HFF-Myc (cell line): ENCODE measurements around the gene CAB39L.

Experiments
- DNase-seq: peaks from one replicate; pipeline ENCODE4 v3.0.0-alpha.2; 2011; ENCODE audit warnings: low read depth; ENCODE audit errors: extremely low read depth
- H3K4me3 ChIP-seq: replicated peaks from 2 replicates; pipeline ENCODE4 v1.5.1; 2011; ENCODE audit warnings: low read depth, mild to moderate bottlenecking, control low read depth, low read length
- TF ChIP-seq, protein P1 (sequence below): IDR thresholded peaks from 2 replicates; pipeline ENCODE4 v1.5.1; 2012; ENCODE audit warnings: mild to moderate bottlenecking, low read depth, low read length, control low read depth; ENCODE audit errors: missing control alignments

CAB39L gene

DNA sequence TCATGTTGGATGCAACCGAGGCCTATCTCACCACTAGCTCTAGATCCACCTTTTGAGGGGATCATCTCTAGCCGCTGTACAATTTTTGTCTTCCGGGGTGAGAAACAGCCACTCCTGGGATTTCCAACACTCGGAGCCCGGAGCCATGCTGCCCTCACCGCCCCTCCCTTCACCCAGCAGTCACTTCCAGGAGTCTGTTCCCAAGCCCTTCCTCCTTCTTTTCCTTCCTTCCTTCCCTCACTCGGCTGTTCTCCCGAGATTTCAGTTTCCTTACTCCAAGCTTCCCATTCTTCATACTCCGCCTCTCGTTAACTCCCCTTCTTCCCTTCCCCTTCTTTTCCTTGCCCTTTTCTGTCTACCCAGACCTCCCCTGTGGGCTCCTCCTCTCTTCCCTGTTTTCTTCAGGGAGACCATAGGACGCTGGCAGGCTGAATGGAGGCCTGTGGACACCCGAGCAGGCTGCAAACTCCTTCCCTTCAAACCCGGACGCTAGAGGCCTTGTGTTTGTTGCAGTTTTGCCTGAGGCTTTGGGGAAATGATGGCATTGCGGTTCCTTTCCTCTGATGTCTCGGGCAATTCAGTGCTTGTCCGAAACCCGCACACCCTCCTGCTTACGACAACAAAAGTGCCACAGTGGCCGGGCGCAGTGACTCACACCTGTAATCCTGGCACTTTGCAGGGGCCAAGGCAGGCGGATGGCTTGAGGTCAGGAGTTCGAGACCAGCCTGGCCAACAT, 96.0 kb downstream of the CAB39L start:
- no peak overlapping the region for H3K4me3 ChIP-seq
- TF ChIP-seq, protein P1, sequence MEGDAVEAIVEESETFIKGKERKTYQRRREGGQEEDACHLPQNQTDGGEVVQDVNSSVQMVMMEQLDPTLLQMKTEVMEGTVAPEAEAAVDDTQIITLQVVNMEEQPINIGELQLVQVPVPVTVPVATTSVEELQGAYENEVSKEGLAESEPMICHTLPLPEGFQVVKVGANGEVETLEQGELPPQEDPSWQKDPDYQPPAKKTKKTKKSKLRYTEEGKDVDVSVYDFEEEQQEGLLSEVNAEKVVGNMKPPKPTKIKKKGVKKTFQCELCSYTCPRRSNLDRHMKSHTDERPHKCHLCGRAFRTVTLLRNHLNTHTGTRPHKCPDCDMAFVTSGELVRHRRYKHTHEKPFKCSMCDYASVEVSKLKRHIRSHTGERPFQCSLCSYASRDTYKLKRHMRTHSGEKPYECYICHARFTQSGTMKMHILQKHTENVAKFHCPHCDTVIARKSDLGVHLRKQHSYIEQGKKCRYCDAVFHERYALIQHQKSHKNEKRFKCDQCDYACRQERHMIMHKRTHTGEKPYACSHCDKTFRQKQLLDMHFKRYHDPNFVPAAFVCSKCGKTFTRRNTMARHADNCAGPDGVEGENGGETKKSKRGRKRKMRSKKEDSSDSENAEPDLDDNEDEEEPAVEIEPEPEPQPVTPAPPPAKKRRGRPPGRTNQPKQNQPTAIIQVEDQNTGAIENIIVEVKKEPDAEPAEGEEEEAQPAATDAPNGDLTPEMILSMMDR = no peak
- DNase-seq = no peak

DNA sequence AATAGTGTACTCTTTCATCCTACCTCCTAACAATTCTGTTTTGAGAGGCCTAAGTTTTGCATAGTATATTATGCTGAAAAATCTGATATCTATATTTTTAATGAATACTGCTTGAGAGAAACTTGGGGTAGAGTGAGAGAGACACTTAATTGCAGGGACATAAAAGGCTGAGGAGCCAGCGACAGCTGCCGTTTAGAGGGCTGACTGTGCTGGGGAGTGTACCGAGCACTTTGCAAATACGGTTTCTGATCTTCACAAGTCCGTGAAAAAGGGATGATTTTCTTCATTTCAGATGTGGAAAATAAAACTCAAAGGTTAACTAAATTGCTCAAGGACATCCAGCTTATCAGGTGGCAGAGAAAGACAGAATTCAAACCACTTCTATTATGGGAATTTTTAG, 97.4 kb downstream of the CAB39L start:
- no peak for DNase-seq
- H3K4me3 ChIP-seq = no peak overlapping the region
- TF ChIP-seq, protein P1 = no peak

- TF ChIP-seq, protein P1 = no peak
- no peak for DNase-seq
- no peak overlapping the region for H3K4me3 ChIP-seq
These were observed 100.1 kb downstream of the CAB39L start for GRCh38 chr13:49343731-49344130.

- no peak overlapping the region for H3K4me3 ChIP-seq
- DNase-seq = no peak
- TF ChIP-seq, protein P1 = no peak
These were observed 100.6 kb downstream of the CAB39L start for GRCh38 chr13:49343255-49343654.

GRCh38 chr13:49342454-49342853, 101.4 kb downstream of the CAB39L start:
- H3K4me3 ChIP-seq = no peak overlapping the region
- no peak for DNase-seq
- TF ChIP-seq, protein P1 = no peak

DNA sequence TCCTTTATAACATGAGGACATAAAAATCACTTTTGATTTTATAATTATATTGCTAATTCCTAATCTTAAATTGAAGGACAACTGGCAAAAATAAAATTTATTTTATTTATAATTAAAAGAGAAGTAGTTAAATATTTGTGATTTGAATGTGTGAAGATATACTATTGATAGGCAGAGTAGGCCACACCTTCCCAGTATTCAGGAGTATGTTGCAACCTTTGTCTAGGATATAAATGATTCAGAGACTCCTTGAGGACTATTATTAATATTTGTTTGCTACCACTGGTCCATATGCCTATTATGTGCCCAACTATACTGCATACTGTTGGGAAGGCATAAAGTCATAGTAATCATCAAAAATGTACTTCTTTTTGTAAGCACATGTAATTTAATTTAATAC, 101.9 kb downstream of the CAB39L start:
- H3K4me3 ChIP-seq = no peak overlapping the region
- DNase-seq = no peak
- TF ChIP-seq, protein P1 = no peak

GRCh38 chr13:49341517-49341916, 102.3 kb downstream of the CAB39L start:
- TF ChIP-seq, protein P1 = no peak
- no peak for DNase-seq
- no peak overlapping the region for H3K4me3 ChIP-seq
